ENCODE data around the gene CCL25.
A peak's percentile ranks its signal among the peaks of the same experiment; 100 is the strongest.

Gene CCL25

DNA sequence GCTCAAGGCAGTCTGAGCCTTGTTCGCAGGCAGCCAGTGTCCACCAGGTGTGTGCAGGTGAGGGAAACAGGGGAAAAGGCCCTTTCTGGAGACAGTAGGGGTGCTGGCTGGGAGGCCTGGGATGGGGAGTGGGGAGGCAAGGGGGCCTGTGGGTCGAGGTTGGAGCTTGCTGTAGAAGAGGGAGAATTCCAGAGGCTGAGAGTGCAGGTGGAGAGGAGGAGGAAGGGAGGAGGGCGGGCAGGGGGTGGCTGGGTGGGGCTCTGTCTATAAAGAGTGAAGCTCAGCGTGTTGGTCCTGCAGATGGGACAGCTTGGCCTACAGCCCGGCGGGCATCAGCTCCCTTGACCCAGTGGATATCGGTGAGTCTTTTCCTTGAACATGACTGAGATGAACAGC is at the start of gene CCL25:
Gene CCL25, plus strand, starts transcription at position 297 of the 396 bp plus-strand sequence. CDS start 290 bp downstream, outside the sequence.
- TF ChIP-seq CTCF (IDR thresholded peaks at IDR 0.05): no peak
- Histone ChIP-seq H3K27ac (no peak within 1 kb of the TSS), H3K4me1 (peaks cover 0 to 8% (median 8%) of the 10 kb centered on the region in 4 donors), H3K36me3 (no peaks in the 10 kb centered on the region), H3K27me3 (peaks cover 0 to 32% of the 10 kb centered on the region in 2 donors), H3K9me3 (no peaks in the 10 kb centered on the region), H3K4me3 (no peak within 1 kb of the TSS)
- DNase-seq: no peak
- intact Hi-C loops (cut with DNase I; ENCODE audit: low total_unique reads): no loop called here

DNA sequence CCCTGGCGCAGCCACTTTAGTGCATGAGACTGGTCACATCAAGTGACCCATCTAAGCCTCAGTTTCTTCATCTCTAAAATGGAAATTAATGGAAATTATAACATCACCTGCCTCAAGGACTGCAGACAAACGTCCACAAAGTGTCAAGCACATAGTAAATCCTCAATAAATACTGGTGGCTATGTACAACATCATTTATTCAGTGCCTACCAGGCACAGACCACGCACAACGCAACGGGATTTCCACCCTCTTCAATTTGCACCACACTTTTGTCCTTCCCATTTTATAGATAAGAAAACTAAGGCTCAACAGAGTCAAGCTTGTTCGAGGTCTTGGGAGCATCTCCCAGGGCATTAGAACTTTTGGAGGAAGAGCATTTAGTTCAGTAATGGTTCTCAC is 48.6 kb upstream of the CCL25 start:
- Histone ChIP-seq H3K27ac (no peak overlapping the region), H3K4me3 (peak overlapping the region; percentile 92 to 94), H3K27me3 (no peaks in the 10 kb centered on the region), H3K36me3 (peaks cover 0 to 8% (median 0%) of the 10 kb centered on the region in 3 donors), H3K9me3 (no peaks in the 10 kb centered on the region), H3K4me1 (peaks cover 0 to 60% (median 37%) of the 10 kb centered on the region in 4 donors)
- intact Hi-C loops (cut with DNase I; ENCODE audit: low total_unique reads): loop anchor here (5.0 to 10.0 kb wide), 2 partner anchors 59 to 87 kb away; partner anchors contain the start of gene TIMM44
- no peak for TF ChIP-seq CTCF (IDR thresholded peaks at IDR 0.05)
- no peak for DNase-seq

DNA sequence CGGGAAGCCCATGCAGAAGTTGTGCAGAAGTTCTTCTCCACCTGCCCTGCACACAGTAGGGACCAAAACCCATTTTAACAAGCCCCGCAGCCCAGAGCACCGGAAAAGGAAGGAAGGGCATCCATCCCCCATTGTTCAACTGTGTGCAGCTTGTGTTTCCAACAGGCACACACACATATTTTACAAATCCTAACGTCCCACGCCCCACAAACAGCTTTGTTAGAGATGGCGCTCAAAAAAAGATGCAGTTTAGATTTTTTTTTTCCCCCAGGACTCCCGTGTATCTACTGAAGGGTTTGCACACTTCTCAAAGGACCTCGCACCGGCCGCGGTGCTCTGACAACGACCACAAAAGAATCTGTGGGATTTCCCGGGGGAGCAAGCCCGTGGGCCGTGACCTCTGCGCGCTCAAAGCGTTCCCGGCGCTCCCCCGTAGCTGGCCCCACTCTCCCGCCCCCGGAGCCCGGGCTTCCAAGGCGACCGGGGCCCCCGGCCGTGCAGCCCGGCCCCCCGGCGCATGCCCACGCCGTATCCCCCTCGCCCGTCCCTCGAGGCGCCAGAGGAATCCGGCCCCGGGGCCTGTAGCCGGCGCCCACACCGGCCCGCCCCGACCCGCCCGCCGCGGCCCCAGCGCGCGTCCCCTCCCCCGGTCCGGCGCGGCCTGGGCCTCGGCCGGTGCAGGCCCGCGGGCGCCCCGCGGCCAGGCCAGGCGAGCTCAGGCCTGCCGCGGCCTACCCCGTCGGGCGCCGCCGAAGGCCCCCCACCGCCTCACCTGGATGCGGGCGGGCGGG is 47.6 kb upstream of the CCL25 start:
- H3K36me3 ChIP-seq: no peaks in the 10 kb centered on the region
- H3K4me3 ChIP-seq: peak overlapping the region; percentile 92 to 94
- TF ChIP-seq CTCF (IDR thresholded peaks at IDR 0.05): no peak
- intact Hi-C loops (cut with DNase I; ENCODE audit: low total_unique reads): loop anchor here (5.0 to 10.0 kb wide), 2 partner anchors 60 to 88 kb away; partner anchors contain the start of gene TIMM44
- no peaks in the 10 kb centered on the region for H3K9me3 ChIP-seq
- H3K27ac ChIP-seq: peak overlapping the region; percentile 81 to 84
- peaks cover 0 to 53% (median 37%) of the 10 kb centered on the region in 4 donors for H3K4me1 ChIP-seq
- no peak for DNase-seq
- H3K27me3 ChIP-seq: no peaks in the 10 kb centered on the region

GRCh38 chr19:8005534-8006256 is 46.9 kb upstream of the CCL25 start, which contains the start of gene ELAVL1:
Gene ELAVL1, minus strand, starts transcription at chr19:8005641. Its CDS starts 13,826 bp downstream, at chr19:7991815.
- DNase-seq: peak; percentile 82 to 93
- intact Hi-C loops (cut with DNase I; ENCODE audit: low total_unique reads): loop anchor here (10.0 kb wide), 1 partner anchor 61 kb away; the partner anchor contains the start of gene TIMM44

More at GRCh38 chr19:8005534-8006256, 46.9 kb upstream of the CCL25 start, which contains the start of gene ELAVL1:
- Histone ChIP-seq H3K36me3 (no peaks in the 10 kb centered on the region), H3K4me1 (peaks cover 0 to 45% (median 35%) of the 10 kb centered on the region in 4 donors), H3K9me3 (no peaks in the 10 kb centered on the region), H3K27ac (peak within 1 kb of the TSS; percentile 84 to 92), H3K4me3 (peak within 1 kb of the TSS; percentile 92 to 94), H3K27me3 (no peaks in the 10 kb centered on the region)
- TF ChIP-seq CTCF (IDR thresholded peaks at IDR 0.05): no peak
